NCI-H1048 (cell line): Measurements from ENCODE around the gene ZDHHC11B.

ENCODE experiments used
- DNase-seq: peaks from one replicate; lab custom pipeline; 2025; lab: John Stamatoyannopoulos, UW

ZDHHC11B gene

DNA sequence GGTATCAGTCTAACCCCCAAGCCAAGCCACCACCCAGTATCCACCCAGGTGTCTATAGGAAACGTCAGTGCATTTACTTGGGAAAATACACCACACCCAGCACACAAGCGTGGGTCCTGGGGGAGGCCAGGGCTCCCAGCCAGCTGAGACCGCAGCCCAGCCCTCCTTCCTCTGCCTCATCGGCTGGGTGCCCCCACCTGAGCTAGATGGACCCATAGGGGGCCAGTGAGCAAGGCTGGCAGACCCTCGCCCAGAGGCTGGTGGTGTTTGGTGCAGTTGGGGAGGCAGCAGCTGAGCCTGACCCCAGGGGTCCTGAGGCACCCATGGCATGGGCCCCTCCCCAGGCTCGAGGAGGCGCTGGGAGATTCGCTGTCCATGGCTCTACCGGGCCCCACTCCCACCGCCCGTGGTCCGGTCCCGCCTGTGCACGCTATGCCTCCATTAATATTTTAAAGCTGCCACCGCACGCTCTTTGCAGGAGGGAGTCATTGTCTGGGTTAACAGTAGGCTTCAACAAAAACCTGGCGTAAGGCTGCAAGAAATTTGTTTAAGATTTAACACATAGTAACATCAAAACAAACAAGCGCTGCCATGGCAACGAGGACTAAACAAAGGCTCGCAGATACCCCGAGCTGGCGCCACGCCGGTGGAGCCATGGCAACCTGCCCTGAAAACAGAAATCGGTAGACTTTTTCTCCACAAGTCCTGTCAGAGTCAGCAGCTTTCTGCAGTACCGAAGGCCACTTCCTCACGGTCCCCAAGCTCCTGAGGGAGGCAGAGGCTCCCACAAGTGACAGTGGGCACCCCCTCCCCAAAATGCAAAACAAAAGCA, 112.0 kb downstream of the ZDHHC11B start:
- DNase-seq, result peak; percentile 92

DNA sequence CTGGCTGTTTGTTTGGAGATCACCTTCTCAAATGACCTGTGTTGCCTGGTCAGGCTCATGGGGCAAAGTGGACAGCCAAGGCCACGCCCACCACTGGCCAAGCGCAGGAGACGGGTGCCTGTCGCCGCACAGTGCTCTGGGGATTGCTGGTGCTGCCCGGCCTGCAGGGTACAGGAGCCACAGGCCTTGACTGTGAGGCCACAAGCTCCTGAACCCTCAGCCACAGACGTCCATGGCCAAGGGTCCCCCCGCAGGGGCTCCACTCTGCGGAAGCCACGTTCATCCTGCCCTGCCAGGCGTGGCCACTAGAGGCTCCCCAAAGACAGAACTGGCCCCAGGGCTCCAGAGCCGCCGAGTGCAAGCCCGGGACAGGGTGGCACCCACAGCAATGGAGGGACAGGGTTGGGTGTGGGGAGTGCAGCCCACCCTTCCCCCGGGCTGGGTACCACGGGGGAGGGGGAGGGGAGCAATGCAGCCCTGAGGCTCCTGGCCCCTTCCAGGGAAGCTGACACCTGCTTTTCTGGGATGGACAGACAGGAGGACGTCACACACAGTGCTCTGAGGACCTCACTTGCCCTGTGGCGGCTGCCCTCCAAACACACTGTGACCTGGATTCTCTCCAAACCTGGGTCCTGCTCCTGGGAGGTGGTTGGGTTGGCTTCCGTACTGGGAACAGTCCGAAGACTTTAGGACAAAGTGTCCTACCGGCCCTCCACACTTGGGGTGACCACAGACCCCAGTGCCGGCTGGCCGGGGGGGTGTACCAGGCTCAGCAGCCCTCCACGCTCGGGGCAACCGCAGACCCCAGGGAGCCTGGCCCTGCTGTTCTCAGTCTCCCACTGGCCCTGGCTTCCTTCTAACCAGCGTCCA, 112.8 kb downstream of the ZDHHC11B start:
- DNase-seq, result peak; percentile 43

DNA sequence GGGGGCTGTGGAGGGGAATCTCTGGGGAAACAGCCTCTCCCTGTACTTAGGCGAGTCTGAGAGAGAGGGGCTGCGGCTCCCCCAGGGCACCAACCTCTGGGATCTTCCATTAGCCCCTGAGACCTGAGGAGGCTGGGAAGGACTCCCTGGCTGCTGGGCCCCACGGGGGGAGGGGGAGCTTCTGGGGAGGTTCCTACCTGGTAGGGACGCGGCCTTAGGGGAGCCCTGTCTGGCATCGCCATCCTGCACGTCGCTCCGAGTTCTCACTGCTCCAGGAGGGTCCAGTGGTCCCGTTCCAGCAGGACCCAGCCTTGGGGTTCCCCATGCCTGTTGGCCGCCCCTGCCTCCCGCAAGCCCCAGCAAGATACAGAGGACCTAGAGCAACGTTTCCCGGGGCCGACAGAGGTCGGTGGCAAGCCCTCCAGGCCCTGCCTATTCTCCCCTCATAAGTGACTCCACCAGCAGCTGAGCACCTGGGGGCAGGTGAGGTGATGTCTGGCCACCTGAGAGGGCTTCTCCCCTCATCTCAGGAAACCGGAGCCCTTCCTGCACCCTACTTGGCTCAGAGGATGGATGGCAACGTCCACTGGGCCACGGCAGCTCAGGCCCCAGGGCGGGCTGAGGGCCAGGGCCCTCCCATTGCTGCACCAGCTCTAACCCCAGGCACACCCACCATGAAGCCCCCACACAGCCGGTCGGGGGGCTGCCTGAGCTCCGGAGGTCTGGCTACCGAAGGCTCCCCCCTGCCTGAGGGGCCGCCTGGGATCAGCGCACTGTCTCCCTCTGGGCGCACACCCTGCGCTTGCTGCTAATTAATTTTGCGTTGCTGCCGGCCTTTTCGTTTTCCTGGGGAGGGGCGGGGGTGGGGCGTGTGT, 113.9 kb downstream of the ZDHHC11B start:
- DNase-seq, result no peak

DNA sequence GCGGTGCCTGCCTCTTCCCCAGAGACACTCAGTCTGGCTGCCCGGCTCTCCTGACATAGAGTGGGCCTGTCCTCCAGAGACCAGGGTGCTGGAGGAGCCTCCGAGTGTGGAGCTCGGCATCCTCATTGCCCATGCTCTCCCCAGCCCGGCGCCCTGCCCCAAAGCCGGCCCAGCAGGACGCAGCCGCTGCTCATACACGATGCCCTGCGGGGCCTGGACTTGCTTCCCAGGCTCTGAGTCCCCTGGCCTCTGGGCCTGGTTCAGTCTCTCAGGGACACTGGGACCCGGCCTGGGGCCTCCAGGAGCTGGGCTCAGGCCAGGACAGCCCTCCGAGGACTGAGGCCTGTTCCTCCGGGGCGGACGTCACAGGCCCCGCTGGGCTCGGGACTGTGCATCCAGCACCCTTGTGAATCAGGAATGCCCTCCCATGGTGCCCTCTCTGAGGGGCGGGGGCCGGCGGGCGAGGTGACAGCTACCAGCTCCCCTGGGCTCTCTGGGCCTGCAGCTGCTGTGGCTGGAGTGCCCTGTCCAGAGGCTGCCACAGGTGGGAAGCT, 114.6 kb downstream of the ZDHHC11B start:
- DNase-seq, result no peak

DNA sequence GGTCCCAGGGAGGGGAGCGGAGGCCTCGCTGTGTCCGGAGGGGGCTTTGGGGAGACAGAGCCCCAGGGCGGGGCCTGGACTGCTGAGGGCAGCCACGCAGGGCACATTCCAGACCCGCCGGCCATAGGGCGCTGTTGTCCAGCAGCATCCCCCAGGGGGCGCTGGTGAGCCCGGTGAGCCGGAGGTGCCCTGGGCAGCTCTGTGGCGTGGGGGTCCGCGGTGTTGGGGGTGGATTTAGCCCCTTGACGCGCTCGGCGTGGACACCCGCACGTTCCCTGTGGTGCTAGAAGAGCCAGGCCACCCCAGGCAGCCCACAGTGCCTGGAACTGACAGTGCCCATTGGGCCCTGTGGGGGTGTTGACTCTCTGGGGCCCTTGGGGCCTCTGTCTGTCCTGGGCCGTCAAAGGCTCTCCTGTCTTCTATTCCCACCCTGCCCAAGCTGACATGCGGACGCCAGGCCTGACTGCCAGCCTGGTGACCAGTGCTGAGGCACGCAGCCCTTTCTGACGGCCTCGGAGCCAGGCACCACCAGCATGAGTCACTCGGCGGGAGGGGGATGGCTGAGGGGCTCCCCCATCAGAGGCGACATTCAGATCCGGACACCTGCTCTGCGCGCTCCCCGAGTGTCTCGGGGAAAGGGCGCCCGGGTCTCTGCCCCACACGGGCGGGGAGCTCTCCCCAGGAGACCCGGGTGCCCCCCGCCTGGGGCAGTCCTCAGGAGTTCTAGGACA, 115.3 kb downstream of the ZDHHC11B start:
- no peak for DNase-seq

DNA sequence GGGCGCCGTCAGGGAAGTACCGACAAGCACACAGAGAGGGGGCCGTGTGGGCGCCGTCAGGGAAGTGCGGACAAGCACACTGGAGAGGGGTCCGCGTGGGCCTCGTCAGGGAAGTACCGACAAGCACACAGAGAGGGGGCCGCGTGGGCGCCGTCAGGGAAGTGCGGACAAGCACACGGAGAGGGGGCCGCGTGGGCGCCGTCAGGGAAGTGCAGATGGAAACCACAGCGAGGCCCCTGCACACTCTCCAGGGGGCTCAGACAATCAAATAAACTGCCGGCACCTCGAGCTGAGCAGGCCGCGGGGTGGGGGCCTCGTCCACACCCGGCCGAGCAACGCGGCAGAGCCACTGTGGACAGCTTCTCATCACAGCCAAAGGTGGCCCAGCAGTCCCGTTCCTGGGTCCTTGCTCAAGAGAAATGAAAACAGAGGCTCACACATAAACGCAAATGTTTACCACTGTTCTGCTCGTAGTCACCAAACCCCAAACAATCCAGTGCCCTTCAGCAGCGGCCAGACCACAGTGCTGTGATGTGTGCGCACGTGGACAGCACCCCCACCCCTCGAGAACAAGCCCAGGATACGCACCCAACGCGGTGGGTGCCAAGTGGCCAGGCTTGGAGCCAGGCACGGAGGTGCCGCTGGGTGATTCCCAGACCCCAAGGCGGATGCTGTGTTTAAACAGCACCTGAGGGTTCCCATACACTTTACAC, 116.1 kb downstream of the ZDHHC11B start:
- DNase-seq, result no peak

DNA sequence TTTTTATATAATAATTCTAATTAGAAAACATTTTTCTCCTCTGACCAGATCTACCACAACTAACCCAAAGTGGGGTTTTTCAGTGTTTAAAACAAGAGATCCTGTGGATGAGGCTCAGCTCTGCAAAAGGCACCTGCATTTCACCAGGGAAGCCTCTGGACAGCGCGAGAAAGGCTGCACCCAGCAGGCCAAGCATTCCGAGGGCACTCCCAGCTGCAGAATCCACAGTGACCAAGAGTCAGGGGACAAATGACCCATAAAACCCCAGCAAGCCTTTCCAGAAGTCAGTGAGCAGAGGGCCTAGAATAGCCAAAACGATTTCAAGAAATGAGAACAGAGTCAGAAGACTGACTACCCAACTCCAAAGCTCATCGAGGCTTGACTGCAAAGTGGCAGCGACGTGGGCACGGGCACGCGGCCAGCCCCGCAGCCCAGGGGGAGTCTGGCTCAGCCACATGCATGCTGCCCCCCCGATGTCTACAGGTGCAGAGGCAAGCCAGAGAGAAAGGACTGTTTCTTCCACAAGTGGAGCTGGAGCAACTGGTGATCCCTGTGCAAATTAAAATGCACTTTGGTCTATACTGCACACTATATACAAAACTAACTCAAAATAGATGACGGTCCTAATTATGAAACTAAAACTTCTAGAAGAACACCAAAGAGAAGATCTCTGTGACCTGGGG, 117.6 kb downstream of the ZDHHC11B start:
- no peak for DNase-seq

DNA sequence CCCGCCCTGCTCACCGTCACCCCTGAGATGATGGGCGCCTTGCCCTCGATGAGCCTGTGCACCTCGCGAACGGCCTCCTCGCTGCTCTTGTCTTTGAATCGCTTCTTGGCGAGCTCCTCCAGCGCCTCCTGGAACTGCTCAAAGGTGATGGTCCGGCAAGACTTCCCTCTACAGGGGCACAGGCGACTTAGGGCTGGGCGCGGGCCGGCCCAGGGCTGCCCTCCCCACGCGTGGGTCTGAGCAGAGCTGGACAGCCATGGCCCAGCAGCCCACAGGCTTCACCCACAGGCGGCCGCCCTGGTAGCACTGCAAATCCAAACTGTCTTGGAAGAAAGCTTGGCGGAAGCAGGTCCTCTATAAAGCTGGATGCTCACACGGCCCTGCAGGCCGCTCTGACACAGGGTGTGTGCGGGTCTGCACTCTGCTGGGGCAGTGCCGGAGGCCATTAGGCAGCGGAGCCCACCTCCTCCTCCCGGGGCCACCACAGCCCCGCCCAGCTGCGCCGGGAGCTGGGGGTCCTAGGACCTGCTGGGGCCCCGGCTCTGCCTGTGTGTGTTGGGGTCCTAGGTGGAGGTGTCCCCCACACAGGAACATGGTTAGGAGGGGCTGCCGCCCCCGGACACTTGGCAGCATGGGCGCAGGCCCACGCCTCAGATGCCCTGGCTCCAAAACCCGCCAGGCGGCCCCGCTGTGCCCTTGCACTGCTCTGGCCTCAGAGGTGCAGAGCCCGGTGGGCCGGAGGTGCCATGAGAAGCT, 118.4 kb downstream of the ZDHHC11B start:
- DNase-seq, result no peak

DNA sequence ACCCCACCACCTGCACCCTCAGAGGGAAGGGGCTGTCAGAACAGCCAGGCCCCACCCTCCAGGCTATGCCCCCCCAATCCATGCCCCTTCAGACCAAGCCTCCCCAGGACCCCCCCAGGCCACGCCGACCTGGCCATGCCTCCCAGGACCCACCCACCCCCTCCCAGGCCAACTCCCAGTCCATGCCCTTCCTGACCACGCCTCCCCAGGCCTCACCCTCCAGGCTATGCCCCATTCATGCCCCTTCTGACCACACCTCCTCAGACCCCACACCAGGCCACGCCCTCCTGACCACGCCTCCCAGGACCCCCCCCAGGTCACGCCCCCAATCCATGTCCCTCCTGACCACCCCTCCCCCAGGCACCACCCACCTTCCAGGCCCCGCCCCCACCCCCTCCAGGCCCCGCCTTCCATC, 119.0 kb downstream of the ZDHHC11B start:
- no peak for DNase-seq

DNA sequence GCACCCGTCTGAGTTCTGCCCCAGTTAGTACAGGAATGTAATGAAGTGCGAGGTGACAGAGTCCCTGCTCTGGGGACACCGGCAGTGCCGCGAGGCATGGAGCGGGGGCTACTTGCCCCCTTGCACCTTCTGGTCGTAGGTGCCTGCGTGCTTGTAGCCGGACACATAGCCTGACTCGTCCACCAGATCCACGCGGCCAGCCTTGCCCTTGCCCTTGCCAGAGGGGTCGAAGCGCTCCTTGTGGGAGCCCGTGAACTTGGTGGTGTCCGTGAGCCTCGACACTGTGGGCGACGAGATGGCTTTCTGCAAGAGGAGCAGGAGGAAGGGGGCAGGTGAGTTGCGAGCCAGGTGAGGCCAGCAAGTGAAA, 119.6 kb downstream of the ZDHHC11B start:
- DNase-seq, result no peak

DNA sequence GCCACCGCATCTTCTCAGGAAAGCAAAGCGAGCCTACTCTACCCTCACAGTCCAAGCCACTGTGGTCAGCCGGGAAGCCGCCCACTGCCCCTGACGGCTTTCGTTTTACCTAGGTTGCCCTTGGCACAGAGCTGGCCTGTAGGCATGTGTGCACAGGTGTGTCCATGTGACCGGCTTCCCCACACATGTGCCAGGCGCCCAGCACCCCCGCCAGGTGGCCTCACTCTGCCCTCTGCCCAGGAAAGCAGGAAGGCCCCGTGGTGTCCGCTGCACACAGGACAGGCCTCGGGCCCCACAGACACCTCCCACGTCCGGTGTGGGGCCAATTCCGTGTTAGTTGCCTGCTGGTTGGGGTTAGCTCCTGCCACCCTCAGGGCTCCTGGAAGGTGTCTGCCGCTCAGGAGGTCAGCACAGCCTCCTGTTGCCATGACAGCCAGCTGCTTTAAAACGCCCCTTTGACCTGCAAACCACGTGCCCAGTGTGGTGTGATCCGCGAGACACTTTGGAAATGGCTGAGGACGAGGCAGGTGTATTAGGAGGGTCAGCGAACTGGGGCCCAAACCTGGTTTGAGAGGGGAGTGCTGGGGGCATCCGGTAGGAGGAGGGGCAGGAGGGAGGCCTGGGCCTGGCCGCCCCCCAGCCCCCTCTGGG, 120.1 kb downstream of the ZDHHC11B start:
- DNase-seq, result no peak

DNA sequence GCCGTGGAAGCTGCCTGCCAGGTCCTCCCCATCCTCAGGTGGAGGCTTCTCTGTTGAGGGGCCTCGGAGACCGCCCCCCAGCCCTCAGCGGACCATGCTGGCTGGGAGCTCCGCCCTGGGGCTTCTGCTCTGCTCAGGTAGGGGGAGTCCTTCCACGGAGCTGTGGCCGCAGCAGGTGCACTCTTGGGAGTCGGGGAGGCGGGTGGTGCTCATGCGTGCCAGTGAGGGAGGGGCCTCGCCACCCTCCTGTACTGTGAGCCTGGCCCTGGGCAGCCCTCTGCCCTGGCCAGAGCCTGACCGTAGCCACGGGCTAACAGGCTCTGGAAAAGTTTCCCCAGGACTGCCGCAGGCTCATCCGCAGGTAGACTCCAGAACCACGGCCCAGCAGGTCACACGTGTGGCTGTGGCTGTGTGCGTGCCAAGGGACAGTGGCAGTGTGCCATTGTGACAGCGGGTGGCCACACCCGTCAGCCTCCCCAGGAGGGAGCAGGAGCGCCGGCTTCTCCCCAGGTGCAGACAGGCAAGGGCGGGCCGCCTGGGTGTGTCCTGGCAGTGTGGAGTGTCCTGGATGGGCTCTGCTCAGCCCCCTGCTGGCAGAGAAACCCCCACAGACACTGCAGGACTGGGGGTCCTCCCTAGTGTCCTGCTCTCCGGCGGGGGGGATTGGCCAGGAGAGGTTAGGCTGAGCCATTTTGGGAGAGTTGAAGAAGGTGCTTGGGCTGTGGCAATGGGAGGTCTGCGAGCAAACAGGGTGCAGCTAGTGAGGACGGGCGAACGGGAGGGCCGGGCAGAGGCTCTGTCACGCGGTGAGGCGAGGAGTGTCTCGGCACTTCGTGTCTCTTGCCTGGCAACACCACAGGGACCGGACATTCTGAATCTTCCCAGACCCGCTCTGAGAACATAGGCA, 120.8 kb downstream of the ZDHHC11B start:
- no peak for DNase-seq

DNA sequence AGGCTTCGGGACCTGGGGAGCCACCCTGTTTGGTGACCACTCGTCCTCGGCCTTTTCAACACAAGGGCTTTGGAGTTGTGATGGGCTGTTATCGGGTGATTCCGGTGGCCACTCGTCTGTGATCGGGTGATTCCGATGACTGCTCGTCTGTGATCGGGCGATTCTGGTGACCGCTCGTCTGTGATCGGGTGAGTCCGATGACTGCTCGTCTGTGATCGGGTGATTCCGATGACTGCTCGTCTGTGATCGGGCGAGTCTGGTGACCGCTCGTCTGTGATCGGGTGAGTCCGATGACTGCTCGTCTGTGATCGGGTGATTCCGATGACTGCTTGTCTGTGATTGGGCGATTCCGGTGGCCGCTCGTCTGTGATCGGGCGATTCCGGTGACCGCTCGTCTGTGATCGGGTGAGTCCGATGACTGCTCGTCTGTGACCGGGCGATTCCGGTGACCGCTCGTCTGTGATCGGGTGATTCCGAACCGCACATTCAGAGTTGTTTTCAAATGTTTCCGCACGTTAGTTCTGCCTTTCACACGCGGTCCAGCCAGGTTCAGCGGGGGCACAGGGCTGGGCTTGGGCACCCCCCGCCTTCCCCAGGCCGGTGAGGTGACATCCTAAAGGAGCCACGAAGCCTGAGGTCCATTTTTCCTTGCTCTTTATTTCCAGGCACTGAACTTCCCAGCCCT, 121.6 kb downstream of the ZDHHC11B start:
- no peak for DNase-seq

DNA sequence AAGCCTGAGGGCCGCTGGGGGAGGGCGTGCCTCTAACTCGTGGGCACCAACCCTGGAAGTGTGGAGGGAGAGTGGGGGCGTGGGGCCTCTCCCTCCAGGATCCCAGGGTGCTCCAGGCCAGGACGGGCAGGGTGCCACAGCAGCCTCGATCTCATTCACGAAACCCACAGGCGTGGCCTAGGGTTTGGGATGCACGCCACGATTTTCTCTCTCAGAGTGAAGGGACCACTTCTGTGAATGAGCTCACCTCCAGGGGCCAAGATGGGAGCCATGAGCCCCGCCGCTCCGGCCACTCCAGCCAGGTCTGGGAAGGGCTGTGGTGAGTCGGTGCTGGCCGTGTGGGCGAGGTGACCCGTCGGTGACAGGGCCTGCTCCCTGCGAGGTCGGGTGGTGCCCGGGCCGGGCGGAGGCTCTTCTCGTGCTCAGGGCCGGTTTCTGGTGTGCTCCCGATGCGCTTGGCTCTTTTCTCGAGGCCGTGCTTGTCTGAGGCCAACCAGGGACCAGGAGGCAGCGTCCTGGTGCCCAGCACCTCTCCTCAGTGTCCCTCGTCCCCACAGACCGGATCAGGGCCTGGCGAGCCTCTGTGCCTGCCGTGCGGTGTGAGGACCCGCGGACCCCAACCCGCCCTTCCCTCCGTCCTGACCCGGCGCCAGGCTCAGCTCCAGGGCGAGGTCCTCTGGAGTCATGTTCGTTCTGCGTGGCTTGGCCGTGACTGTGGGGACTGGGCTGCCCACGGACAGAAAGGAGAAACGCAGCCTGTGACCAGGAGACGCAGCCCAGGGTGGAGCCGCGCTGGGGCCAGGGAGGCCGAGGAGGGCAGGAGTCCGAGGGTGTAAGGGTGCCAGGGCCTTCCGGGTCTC, 122.4 kb downstream of the ZDHHC11B start:
- DNase-seq, result no peak

DNA sequence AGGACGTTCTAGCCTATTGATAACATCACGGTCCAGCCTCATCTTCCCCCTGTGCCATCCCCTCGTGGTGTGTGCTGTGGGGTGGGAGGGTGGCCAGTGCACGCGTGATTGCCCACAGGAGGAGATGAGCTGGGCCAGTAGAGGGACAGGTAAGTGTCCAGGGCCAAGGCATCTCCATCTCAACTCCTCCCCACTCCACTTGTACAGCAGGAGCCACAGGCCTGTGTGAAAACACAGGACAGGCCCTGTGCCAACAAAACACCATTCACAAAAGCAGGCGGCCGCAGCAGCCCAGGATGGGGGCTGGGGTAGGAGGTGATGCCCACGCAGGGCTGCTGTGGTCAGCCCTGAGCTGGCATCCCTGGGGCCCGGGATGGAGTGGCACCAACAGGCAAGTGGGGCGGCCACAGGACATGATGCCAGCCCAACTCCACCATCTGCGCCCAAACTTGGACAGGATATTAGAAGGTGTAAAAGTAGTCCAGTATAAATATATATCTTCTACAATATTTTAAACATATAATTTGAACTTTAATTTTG, 124.0 kb downstream of the ZDHHC11B start:
- DNase-seq, result no peak
